GM19468 (cell line): ENCODE data around the gene SHOX.
"Not testable (repeated sequence)": the region's sequence is repeated elsewhere in the genome, so short reads cannot be mapped to it uniquely, and the experiment has no call there.

ENCODE experiments used
- ATAC-seq: cut with Tn5 transposase; IDR thresholded peaks from one replicate; pipeline ENCODE4 v1.9.1; 2021; ENCODE audit warnings: mild to moderate bottlenecking, moderate library complexity, moderate number of reproducible peaks; ENCODE audit not compliant: unreplicated experiment; ENCODE audit errors: extremely low read depth

The SHOX gene

GRCh38 chrX:630612-631496 is at the start of gene SHOX:
SHOX (plus strand) TSS chrX:630791; CDS start chrX:630898, 107 bp downstream.
- no peak for ATAC-seq

GRCh38 chrX:581066-581465 is 49.5 kb upstream of the SHOX start:
- ATAC-seq, result no peak

GRCh38 chrX:581720-582298 is 48.8 kb upstream of the SHOX start:
- no peak for ATAC-seq

- ATAC-seq, result no peak
Observed at GRCh38 chrX:584572-584971, 46.0 kb upstream of the SHOX start.

- no peak for ATAC-seq
Observed at GRCh38 chrX:585115-585808, 45.3 kb upstream of the SHOX start.

GRCh38 chrX:586351-586750 is 44.2 kb upstream of the SHOX start:
- ATAC-seq, result no peak

GRCh38 chrX:589261-589660 is 41.3 kb upstream of the SHOX start:
- not testable (repeated sequence) for ATAC-seq

- ATAC-seq, result no peak
Observed at GRCh38 chrX:590693-591404, 39.7 kb upstream of the SHOX start.

GRCh38 chrX:599837-600715 is 30.5 kb upstream of the SHOX start:
- no peak for ATAC-seq

- ATAC-seq, result not testable (repeated sequence)
Observed at GRCh38 chrX:603029-603428, 27.6 kb upstream of the SHOX start.

- ATAC-seq, result not testable (repeated sequence)
Observed at GRCh38 chrX:604616-605015, 26.0 kb upstream of the SHOX start.

GRCh38 chrX:608088-608487 is 22.5 kb upstream of the SHOX start:
- ATAC-seq, result not testable (repeated sequence)

- ATAC-seq, result no peak
Observed at GRCh38 chrX:614136-614535, 16.5 kb upstream of the SHOX start.

GRCh38 chrX:617401-617800 is 13.2 kb upstream of the SHOX start:
- ATAC-seq, result no peak

- ATAC-seq, result no peak
Observed at GRCh38 chrX:617891-618290, 12.7 kb upstream of the SHOX start.

GRCh38 chrX:618304-618703 is 12.3 kb upstream of the SHOX start:
- not testable (repeated sequence) for ATAC-seq

GRCh38 chrX:618761-619450 is 11.7 kb upstream of the SHOX start:
- no peak for ATAC-seq

GRCh38 chrX:619451-619811 is 11.2 kb upstream of the SHOX start:
- no peak for ATAC-seq
